Measurements from ENCODE around the gene TENM3.

Gene TENM3

GRCh38 chr4:182369211-182369610 is 126.0 kb downstream of the TENM3 start (continued):
- no peak for TF ChIP-seq ELK4 (IDR thresholded peaks at IDR 0.05; ENCODE audit: borderline replicate concordance, low read depth, low read length)
- no peak for TF ChIP-seq ZFP37 (tag by site-specific recombination; IDR thresholded peaks at IDR 0.05)
- no peak for TF ChIP-seq ZNF830 (tag by site-specific recombination; IDR thresholded peaks at IDR 0.05; ENCODE audit: low read depth)

GRCh38 chr4:182370491-182370890 is 127.3 kb downstream of the TENM3 start:
- Histone ChIP-seq H3K9me3 (ENCODE audit: control insufficient read depth, insufficient read depth, low read depth, low read length) (no peaks in the 10 kb centered on the region), H3K36me3 (ENCODE audit: control insufficient read depth in 2 of 2, insufficient read depth in 1 of 2, low read length in 2 of 2) (no peaks in the 10 kb centered on the region), H3K27ac (ENCODE audit: extremely low read depth, low read depth, low read length) (no peak overlapping the region), H3K4me3 (ENCODE audit: low read depth, low read length) (no peak overlapping the region), H3K4me1 (ENCODE audit: control insufficient read depth, insufficient read depth, low read length) (no peaks in the 10 kb centered on the region)
- 0 out of 2 replicates have a peak, but pooled peaks have one; percentile 31 for TF ChIP-seq ZNF664 (tag by site-specific recombination; IDR thresholded peaks at IDR 0.05)
- no peak for TF ChIP-seq KLF10 (tag by site-specific recombination; IDR thresholded peaks at IDR 0.05)
- ChIA-PET POLR2A (no interaction called here), CTCF (interaction anchor here (0.6 kb wide), 2 partner anchors 105 to 106 kb away, joined by 3 to 4 read pairs; no protein-coding TSS in a partner anchor)

- TF ChIP-seq ZBTB49 (tag by site-specific recombination; IDR thresholded peaks at IDR 0.05; ENCODE audit: low read depth) (no peak), ZNF777 (tag by site-specific recombination; IDR thresholded peaks at IDR 0.05; ENCODE audit: borderline replicate concordance) (no peak), ZBTB11 (tag by site-specific recombination; conservative IDR thresholded peaks at IDR 0.05; ENCODE audit: low read depth) (no peak), ZNF146 (tag by site-specific recombination; IDR thresholded peaks at IDR 0.05) (no peak)
- ChIA-PET CTCF (no interaction called here), POLR2A (no interaction called here)
- no peak overlapping the region for H3K4me3 ChIP-seq (ENCODE audit: low read depth, low read length)
- no peak overlapping the region for H3K27ac ChIP-seq (ENCODE audit: extremely low read depth, low read depth, low read length)
- no peaks in the 10 kb centered on the region for H3K36me3 ChIP-seq (ENCODE audit: control insufficient read depth in 2 of 2, insufficient read depth in 1 of 2, low read length in 2 of 2)
- no peaks in the 10 kb centered on the region for H3K9me3 ChIP-seq (ENCODE audit: control insufficient read depth, insufficient read depth, low read depth, low read length)
- H3K4me1 ChIP-seq (ENCODE audit: control insufficient read depth, insufficient read depth, low read length) = no peaks in the 10 kb centered on the region
Observed at GRCh38 chr4:182380771-182381181, 137.6 kb downstream of the TENM3 start.

- ChIA-PET POLR2A (no interaction called here), CTCF (no interaction called here)
- Histone ChIP-seq H3K4me1 (ENCODE audit: control insufficient read depth, insufficient read depth, low read length) (no peaks in the 10 kb centered on the region), H3K27ac (ENCODE audit: extremely low read depth, low read depth, low read length) (no peak overlapping the region), H3K36me3 (ENCODE audit: control insufficient read depth in 2 of 2, insufficient read depth in 1 of 2, low read length in 2 of 2) (no peaks in the 10 kb centered on the region), H3K4me3 (ENCODE audit: low read depth, low read length) (no peak overlapping the region), H3K9me3 (ENCODE audit: control insufficient read depth, insufficient read depth, low read depth, low read length) (no peaks in the 10 kb centered on the region)
- TF ChIP-seq ZBTB1 (tag by site-specific recombination; IDR thresholded peaks at IDR 0.05) = no peak
- no peak for TF ChIP-seq ZNF449 (tag by site-specific recombination; IDR thresholded peaks at IDR 0.05)
- no peak for TF ChIP-seq ZNF221 (tag by site-specific recombination; IDR thresholded peaks at IDR 0.05; ENCODE audit: borderline replicate concordance)
- no peak for TF ChIP-seq ZNF394 (tag by site-specific recombination; IDR thresholded peaks at IDR 0.05; ENCODE audit: borderline replicate concordance)
- TF ChIP-seq ZNF677 (tag by site-specific recombination; IDR thresholded peaks at IDR 0.05) = no peak
- TF ChIP-seq HOXA7 (CRISPR knock-in tag; IDR thresholded peaks at IDR 0.05; ENCODE audit: borderline replicate concordance) = no peak
- no peak for TF ChIP-seq ZNF426 (tag by site-specific recombination; IDR thresholded peaks at IDR 0.05)
- TF ChIP-seq ZFHX2 (tag by site-specific recombination; conservative IDR thresholded peaks at IDR 0.05) = no peak
- no peak for TF ChIP-seq ZNF521 (tag by site-specific recombination; IDR thresholded peaks at IDR 0.05)
- no peak for TF ChIP-seq ZNF776 (tag by site-specific recombination; IDR thresholded peaks at IDR 0.05; ENCODE audit: borderline replicate concordance)
- no peak for TF ChIP-seq ZSCAN23 (tag by site-specific recombination; IDR thresholded peaks at IDR 0.05)
- no peak for TF ChIP-seq ZNF777 (tag by site-specific recombination; IDR thresholded peaks at IDR 0.05; ENCODE audit: borderline replicate concordance)
- TF ChIP-seq ZNF266 (tag by site-specific recombination; IDR thresholded peaks at IDR 0.05; ENCODE audit: low read depth) = no peak
- no peak for TF ChIP-seq ZNF837 (tag by site-specific recombination; IDR thresholded peaks at IDR 0.05)
- no peak for TF ChIP-seq SP7 (tag by site-specific recombination; IDR thresholded peaks at IDR 0.05)
Observed at GRCh38 chr4:182382941-182383340, 139.7 kb downstream of the TENM3 start.
